GM19467 (cell line): ENCODE results near the gene FZD4.
"Not testable (repeated sequence)": the region's sequence is repeated elsewhere in the genome, so short reads cannot be mapped to it uniquely, and the experiment has no call there.

Experiments used
- ATAC-seq: cut with Tn5 transposase; IDR thresholded peaks from one replicate; pipeline ENCODE4 v1.9.1; 2021; ENCODE audit warnings: mild to moderate bottlenecking, moderate library complexity; ENCODE audit not compliant: unreplicated experiment

The FZD4 gene

DNA sequence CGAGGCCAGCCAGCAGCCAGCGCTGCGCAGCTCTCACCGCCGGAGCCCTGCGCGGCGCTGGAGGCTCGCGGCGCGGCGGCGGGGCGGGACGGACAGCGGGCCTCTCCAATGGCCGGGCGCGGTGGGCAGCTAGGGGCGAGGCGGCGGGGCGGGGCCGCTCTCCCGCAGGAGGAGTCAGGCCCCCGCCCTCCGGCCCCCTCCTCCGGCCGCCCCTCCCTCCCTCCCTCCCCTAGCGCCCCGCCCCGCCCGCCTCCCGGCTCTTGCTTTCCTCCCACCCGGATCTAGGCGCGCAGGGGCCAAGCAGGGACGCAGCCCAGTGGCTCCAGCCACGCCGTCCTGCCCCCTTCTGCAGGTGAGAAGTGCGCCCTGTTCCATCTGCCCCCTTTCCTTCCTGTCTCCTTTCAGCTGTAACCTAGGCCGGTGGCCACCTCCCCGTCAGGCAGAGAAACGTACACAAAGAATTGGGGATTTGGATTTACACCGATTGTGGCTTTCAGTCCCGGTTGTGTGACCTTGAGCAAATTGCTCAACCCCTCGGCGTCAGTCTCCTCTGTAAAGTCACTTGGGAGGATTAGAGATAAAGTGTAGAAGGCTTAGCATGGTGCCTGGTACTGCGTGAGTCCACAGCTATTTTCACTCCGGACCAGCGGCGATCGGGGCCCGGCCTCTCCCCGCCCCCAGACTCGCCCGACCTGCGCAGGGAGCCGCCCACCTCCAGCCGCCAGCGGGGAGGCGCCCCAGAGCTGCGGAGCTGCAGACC, at the start of gene FZD4:
FZD4 (minus strand) TSS at position 35 of the 760 bp plus-strand sequence. CDS start 310 bp downstream, outside the sequence.
- ATAC-seq: peak; percentile 93

DNA sequence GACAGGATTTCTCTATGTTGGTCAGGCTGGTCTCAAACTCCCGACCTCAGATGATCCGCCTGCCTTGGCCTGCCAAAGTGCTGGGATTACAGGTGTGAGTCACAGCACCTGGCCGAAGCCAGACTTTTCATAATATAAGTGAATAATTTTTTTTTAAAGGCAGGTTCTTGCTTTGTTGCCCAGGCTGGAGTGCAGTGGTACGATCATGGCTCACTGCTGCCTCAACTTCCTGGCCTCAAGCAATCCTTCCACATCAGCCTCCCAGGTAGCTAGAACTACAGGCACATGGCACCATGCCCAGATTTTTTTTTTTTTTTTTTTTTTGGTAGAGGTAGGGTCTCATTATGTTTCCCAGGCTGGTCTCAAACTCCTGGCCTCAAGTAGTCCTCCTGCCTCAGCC, 49.1 kb upstream of the FZD4 start:
- ATAC-seq: not testable (repeated sequence)

DNA sequence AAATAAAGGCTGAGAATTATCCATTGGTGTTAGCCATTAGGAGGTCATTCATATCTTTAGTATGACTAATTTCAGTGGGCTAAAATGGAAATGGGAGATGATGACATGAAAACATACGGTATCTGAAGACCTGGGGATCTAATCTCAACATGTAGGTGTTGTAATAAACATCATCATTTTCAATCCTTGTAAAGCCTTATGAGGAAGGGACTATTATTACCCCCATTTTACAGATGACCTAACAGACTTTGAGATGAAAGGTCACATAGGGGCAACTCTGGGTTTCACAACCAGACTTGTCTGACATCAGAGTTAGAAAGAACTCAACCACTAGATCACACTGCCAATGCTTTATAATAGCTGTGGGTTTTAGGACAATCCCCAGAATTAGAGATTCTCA, 47.7 kb upstream of the FZD4 start:
- no peak for ATAC-seq

DNA sequence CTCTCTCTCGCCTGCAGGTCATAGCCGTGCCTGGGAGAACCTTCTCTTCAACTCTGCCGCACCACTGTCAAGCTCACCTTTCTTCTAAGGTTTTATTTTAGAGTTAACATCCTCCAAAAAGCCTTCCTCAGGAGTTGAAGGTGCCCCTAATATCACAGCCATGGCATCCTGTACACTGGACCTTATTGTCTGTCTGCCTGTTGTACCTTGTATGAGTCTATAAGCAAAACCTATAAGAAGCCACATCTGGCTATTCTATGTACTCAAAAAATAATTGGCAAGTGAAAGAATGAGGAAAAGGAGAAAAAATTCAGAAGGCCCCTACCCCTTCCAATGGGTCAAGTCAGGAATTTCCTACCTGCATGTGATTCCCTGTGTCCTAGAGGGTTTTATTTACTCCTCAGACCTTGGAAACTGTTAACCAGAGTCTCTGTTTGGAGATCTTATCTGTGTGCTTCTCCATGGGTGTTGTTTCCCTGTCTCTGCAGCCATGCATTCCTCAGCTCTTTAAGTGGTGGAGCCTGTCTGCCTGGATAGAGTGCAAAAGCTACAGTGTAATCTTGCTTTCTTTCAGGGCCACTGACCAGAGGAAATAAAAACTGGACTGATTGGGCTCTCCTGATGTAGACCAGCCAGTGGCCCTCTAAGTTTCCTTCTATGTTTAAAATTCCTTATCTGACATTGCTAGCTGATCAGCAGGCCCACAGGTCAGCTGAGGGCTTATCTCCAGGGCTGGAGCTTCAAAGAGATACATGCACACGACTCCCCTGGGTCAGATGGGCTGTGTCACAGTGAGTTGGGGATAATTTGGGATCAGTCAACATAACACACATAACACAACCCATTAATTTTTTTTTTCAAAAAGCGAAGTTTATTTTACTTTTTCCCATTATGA, 44.9 kb upstream of the FZD4 start:
- ATAC-seq: no peak

DNA sequence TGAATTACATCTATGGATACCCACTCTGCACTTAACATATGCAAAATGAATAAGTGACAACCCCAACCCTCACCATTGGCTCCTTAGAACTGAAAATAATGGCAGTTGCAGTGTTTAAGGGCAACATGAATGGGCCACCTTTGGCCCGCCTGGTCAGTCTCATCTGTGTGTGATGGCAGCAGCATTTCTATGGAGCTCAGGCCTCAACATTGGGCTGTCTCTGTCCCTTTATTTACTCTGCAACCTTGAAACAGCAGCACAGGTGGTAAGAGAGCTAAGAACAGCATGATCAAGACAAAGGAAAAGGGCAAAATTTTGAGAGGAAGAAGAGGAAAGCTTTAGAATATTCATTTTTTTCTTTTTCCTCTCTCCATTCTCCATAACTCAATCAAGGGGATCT, 44.2 kb upstream of the FZD4 start:
- no peak for ATAC-seq

DNA sequence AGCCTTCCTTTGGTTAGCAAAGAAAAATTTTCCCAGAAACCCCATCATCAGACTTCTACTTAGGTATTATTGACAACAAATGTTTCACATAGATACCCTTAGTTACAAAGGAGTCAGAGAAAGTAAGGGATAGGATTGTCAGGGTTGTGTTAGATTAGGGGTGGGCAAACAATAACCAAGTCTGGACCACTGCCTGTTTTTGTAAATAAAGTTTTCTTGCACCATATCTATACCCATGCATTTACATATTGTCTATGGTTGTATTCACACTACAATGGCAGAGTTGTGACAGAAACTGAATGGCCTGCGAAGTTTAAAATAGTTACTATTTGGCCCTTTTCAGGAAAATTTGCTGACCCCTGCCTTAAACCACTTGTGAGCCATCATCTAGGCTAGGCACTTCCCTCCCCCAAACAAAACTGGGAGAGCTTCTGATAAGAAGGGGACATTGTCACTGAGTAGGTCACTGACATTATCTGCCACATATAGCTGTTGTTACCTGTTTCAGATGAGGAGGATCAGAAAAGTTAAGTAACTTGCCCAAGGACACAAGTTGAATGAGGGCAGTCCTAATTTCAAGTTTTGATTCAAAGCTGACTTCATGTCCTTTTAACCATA, 41.9 kb upstream of the FZD4 start:
- ATAC-seq: no peak

DNA sequence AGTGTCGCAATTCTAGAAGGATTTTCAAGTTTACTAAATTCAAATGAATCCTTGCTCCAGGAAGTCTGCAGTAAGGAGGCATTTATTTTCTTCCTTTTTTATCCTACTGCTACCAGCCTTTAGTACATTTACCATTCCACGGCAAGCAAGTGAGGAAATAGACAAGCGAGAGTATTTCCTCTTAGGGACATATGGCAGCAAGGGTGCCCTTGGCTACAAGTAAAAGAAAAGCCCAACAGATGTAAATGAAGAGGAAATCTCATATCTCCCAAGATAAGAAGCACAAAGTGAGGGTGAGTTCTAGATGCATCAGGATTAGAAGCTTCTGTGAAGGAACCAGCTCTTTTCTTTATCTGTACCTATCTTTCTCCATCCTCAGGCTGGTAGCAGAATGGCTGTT, 37.8 kb upstream of the FZD4 start:
- ATAC-seq: no peak

DNA sequence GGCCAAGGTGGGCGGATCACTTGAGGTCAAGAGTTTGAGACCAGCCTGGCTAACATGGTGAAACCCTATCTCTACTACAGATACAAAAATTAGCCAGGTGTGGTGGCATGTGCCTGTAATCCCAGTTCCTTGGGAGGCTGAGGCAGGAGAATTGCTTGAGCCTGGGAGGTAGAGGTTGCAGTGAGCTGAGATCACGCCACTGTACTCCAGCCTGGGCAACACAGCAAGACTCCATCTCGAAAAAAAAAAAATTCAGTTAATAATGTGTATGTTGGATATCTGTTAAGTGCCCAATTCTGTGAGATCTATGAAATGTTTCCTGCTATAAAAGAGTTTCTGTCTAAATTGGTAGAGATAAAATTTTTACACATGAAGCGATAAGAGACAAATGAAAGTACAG, 37.1 kb upstream of the FZD4 start:
- ATAC-seq: not testable (repeated sequence)

DNA sequence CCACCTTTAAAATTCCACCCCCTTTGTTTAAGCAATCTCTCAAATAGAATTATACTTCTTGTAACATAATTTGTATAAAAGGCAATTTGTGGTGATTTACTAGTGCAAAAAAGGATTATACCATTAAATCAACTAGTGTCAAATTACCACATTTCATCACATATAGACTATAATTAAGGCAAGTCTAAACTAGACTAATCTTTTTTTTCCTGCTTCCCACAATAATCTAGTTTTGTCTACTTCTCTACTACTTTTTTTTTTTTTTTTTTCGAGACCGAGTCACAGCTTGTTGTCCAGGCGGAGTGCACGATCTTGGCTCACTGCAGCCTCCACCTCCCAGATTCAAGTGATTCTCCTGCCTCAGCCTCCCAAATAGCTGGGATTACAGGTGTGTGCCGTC, 36.1 kb upstream of the FZD4 start:
- ATAC-seq: no peak

DNA sequence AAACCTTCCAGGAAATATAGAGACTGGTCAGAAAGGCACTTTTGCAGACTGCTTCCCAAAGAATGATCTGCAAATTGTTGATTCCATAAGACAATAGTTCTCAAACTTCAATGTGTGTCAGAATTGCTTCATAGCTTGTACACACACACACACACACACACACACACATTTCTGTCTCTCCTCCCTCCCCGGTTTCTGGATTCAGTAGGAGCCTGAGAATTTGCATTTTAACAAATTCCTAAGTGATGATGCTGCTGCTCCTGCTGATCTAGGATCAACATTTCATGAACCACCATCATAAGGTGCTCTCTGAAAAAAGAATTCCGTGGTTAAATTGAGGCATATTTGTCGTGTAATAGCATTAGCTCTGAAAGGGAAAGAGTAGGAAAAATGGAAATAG, 35.3 kb upstream of the FZD4 start:
- ATAC-seq: no peak

DNA sequence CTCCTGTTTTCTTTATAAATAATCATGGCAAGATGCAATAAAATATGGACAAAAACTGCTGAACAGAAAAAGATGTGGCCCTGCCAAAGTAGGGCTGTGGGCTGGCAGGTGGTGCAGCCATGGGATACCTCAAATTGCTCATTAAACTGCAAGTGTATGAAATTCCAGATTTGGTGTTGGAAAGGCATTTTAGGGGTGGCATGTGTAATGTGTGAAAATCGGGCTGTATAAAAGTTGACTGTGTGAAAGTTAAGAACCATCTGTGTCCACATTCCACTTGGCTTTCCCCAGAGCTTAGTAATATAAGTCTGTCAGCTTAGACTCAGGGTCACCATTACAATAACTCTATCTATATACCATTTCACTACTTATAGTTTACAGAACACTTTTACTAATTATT, 34.8 kb upstream of the FZD4 start:
- ATAC-seq: no peak

DNA sequence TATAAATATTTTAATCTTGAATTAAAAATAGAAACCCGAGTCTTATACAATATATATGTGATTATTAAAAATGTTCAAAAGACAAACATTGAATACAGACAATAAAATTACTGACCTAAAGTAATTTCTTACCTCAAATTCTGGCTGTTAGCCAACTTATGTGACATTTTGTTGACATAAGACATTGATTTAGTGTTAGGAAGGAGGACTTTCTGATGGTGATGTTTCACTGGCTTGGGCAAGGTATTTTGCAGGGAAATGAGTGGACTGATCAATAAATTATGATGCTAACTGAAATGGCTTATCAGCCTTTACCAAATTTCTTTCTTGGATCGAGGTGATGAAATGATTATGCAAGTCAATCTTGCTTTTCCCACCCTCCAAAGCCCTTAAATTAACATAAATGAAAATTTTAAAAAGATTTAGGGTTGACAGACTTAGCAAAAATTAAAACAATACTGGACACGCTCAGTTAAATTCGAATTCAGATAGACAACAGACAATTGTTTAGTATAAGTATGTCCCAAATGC, 33.2 kb upstream of the FZD4 start:
- ATAC-seq: no peak

DNA sequence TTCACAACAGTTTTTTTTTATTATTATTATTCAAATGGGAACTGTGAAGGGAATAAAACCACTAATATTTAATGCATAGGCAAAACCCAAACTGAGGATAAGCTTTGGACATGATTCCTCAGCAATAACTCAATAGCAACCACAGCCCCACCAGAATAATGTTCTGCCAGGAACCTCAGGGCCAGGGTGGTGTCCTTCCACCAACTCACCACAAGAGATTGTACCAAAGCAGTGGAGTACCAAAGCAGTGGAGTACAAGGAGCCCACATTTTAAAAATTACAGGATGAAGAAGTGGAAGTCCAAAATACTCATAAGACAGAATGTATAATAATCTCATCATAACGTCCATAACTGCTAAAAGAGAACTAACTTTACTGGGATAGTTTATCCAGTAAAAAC, 32.5 kb upstream of the FZD4 start:
- ATAC-seq: no peak

DNA sequence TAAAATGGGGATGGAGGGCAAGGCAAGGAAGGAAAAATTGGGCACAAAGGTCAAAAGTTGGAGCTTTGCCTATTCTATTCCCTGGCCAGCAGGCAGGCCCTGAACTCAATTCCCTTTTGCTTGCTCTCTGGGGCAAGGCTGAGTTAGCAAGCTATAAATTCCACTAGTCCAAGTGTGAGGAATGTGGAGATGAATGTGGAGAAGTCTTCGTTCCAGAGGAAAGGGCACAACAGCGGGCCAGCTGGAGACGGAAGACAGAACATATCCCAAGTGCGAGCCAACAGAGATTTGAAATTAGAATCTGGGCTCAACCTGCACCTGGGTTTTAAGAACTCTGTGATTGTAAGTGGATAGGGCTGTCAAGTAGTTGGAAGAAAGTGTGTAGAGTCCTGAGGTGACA, 29.5 kb upstream of the FZD4 start:
- ATAC-seq: no peak

DNA sequence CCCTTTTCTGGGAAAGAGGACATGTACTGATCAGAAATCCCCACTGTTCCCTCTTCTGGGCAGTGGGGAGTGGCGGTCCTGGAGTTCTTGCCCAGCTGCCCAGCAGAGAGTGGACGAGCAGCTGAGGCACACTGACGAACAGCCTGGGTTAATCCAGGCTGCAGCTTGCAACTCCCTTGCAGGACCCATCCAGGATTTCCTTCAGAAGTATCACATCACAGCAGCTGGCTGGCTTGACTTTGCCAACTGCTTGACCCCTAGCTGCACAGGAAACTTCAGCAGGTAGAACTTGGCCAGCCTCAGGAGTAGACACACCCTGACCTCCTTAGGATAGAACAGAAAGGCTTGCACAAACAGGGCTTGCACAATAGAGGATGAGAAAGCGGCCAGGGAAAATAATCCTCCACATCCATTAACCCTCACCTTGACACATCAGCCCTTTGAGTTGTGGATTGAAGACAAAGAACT, 27.9 kb upstream of the FZD4 start:
- no peak for ATAC-seq

DNA sequence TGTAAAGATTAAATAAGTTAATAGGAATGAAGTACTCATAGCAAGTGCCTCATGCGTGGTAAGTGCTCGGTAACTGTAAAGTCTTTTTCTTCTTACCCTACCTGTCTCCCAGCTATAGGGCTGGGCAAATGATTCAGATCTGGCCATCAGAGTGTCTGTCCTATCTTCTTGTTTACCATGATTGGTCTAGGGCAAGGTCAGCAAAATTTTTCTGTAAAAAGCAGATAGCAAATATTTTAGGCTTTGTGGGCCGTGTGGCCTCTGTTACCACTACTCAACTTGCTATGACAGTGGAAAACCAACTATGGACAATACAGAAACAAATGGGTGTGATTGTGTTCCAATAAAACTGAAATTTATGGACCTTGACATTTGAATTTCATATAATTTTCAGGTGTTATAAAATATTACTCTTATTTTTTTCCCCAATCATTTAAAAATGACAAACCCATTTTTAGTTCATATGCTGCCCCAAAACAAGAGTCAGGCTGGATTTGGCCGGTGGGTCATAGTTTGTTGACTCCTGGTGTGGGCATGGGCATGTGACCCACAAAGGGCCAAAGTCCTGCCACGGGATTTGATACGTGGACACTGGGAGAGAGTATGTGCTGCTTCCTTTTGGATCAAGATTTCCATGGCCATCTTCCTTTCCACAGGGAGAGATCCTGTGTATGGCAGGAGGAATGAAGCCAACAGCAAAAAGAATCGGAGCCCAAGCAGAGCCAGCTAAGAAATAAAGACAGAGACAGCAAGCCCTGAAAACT, 26.8 kb upstream of the FZD4 start:
- no peak for ATAC-seq

DNA sequence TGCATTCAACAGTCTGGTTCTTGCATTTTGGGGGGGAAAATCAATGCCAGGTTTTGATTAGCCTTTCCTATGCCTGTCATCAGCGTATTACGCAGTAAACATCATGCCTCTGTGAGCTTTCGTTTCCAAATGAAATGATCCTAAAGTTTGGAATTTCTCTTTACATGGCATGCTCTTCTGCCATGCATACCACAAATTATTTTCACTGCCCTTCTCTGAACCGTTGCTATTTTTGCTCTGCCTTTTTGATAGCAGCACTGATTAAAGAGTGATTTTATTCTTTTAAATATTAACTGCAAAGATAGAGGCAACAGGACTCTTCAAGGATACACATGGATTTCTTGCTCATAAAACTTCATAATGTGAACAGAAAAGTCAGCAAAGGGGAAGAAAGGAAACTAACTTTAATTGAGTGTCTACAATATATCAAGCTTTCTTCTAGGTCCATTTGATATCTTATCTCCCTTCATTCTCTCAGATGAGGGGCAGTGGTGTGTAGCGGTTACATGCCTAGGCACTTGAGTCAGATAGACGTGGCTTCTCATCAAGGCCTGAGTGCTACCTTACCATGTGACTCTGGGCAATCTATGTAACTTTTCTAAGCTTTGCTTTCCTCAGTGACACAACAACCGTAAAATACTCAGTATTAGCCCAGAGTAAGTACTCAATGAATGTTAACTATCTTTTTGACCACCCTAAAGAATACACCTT, 25.0 kb upstream of the FZD4 start:
- ATAC-seq: no peak

DNA sequence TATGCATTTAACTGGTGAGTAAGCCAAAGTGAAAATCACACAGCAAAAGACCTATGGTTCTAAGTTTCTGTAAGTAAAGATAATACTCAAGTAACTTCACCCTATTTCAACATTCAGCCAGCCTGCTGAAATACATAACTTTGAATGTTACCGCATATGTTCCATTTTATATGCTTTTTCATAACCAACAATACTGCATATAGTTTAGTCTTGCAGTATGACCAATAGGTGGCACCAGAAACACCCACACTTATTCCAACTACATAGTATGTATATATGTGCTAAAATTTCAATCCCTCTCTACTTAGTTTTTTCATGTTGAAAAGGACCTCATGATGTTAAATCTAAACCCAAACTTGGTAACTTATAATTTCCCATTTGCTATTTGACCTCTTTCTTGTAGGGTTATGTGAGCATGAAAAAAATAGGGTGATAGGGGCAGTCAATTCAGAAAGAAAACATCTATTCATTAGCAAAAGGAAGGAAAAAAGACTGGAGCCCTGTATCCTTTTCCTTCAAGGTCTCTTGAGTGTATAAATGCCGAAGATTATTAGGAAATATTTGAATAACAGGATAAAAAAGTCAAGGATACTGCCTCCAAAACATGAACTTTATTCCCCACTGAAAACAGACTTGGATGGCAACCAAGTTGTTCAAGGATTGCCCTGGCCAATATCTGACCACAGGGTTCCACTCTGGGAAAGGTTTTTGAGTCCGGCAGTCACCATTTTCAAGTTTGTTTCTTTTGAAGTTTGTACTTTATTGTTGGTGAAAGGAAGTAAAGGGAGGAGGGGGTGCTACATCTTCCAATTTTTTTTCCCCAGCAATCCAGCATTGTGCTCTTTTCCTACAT, 23.8 kb upstream of the FZD4 start:
- ATAC-seq: no peak

DNA sequence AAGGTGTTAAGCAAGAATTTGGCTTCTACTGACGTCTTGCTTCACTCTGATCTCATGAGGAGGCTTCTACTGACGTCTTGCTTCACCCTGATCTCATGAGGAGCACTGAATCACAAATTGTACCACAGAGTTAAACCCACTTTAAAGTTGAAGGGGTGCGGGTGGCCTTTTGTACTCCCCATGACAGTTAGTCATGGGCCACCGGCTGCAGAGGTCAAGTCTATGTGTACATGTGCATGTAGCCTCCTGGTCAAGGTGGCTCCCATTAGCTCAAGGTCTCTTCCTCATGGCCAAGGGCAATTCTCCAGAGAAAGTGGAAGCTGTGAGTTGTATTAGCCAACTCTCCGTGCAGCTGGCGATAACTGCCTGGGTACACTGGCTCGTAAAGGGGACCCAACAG, 23.1 kb upstream of the FZD4 start:
- no peak for ATAC-seq
